ENCODE data around the gene SLC2A3.

The SLC2A3 gene

DNA sequence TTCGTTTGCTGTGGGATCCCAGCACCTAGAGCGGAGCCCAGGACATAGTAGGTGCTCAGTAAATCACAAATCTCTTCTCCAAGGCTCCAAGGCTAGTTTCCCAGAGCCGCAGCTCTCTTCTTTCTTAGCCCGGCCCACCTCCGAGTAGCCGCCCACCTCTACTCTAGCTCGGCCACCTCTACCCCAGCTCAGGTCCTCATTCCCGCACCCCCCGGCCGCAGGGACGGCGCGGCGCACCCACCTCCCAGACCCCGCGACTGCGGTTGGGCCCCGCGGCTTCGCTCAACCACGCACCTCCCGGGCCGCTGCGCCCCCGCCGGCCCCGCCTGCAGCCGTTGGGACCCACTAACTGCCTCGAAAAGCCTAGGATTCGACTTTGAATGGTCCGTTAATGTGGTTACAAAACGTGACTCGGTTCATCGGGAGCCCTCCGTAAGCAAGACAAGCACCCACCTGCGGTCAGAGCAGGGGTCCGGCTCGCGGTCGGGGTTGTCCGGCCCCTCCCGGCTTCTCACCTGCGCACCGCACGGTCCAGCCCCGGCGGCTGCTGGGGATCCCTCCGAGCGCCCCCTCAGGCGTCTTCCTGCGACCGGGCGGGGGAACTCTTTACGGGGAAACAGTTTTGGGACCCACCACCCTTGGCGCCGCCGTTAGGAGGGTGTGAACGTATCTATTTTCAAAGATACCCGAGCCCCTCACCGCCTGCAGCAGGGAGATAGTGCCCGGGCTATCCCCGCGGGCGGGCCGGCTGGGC is 63.2 kb downstream of the SLC2A3 start, which contains the start of gene SLC2A14:
SLC2A14 (minus strand) TSS at position 350 of the 754 bp plus-strand sequence. CDS start 3,035 bp downstream, outside the sequence.
- FAIRE-seq (no peak), DNase-seq (ENCODE audit: extremely low spot score, insufficient read length, low read depth) (no peak)

DNA sequence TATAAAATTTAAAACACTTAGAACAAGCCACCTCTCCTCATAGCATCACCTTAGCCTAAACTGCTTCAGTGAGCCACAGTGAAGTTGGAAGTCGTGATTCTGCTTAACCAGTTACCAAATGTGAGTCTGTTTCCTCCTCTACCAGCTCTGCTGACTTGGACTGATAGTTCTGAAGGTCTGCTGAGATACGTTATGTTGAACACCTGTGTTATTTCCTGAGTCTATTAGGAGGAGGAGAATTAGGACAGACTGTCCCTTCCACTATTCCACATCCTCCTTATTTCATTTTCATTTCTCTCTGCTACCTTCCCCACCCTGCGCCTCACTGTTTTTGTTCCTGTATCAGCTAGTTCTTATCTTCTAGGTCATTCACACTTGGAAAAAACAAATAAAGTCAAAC is 65.7 kb downstream of the SLC2A3 start:
- FAIRE-seq (no peak), DNase-seq (ENCODE audit: extremely low spot score, insufficient read length, low read depth) (no peak)
